ENCODE results near the gene SOSTDC1.

SOSTDC1 gene

GRCh38 chr7:16417906-16418305 is 47.6 kb downstream of the SOSTDC1 start:
- DNase-seq (ENCODE audit: low read depth), result peak; percentile 24
- H3K4me3 ChIP-seq (ENCODE audit: control insufficient read depth, low read depth, low read length), result no peak overlapping the region
- TF ChIP-seq CTCF (conservative IDR thresholded peaks at IDR 0.05; ENCODE audit: control insufficient read depth, insufficient read depth, low read depth, low read length), result no peak

GRCh38 chr7:16416289-16417282 is 49.0 kb downstream of the SOSTDC1 start:
- peak; percentile 86 for DNase-seq (ENCODE audit: low read depth)
- no peak overlapping the region for H3K4me3 ChIP-seq (ENCODE audit: control insufficient read depth, low read depth, low read length)
- TF ChIP-seq CTCF (conservative IDR thresholded peaks at IDR 0.05; ENCODE audit: control insufficient read depth, insufficient read depth, low read depth, low read length), result no peak

- TF ChIP-seq CTCF (conservative IDR thresholded peaks at IDR 0.05; ENCODE audit: control insufficient read depth, insufficient read depth, low read depth, low read length), result no peak
Observed at GRCh38 chr7:16412274-16413254, 53.0 kb downstream of the SOSTDC1 start.

More at GRCh38 chr7:16412274-16413254, 53.0 kb downstream of the SOSTDC1 start:
- no peak for DNase-seq (ENCODE audit: low read depth)
- no peak overlapping the region for H3K4me3 ChIP-seq (ENCODE audit: control insufficient read depth, low read depth, low read length)

All from fibroblast of mammary gland (primary cell).